SK-N-SH (cell line): ENCODE measurements around the gene ANKRD31.

Experiments
- CTCF ChIP-seq: fragments of 200-600 bp; sonication (generic); IDR thresholded peaks from 2 replicates; pipeline ENCODE4 v1.6.1; 2017; ENCODE audit warnings: antibody characterized with exemption, mild to moderate bottlenecking, moderate library complexity
- EZH2phosphoT487 ChIP-seq: fragments of 200-600 bp; sonication (generic); IDR thresholded peaks from 2 replicates; pipeline ENCODE4 v1.6.1; 2017; ENCODE audit warnings: low read depth, mixed run types, mild to moderate bottlenecking, antibody characterized with exemption, moderate library complexity, borderline replicate concordance
- JUND ChIP-seq: IDR thresholded peaks from 2 replicates; pipeline ENCODE4 v1.4.0; 2012
- MXI1 ChIP-seq: IDR thresholded peaks from 2 replicates; pipeline ENCODE4 v1.6.1; 2012; ENCODE audit warnings: mild to moderate bottlenecking, low read depth, low read length, improper control_type of control experiment
- RXRA ChIP-seq: IDR thresholded peaks from 2 replicates; pipeline ENCODE4 v1.4.0; 2012; ENCODE audit warnings: low read depth, mild to moderate bottlenecking, borderline replicate concordance
- TAF1 ChIP-seq: IDR thresholded peaks from 2 replicates; pipeline ENCODE4 v1.6.1; 2012; ENCODE audit warnings: low read depth, mild to moderate bottlenecking, low read length, moderate library complexity, borderline replicate concordance
- TCF12 ChIP-seq: IDR thresholded peaks from 2 replicates; pipeline ENCODE4 v1.4.0; 2012
- USF2 ChIP-seq: fragments of 150-350 bp; IDR thresholded peaks from 2 replicates; pipeline ENCODE4 v1.6.1; 2017; ENCODE audit warnings: antibody characterized with exemption, low read length, low read depth, borderline replicate concordance
- ZBTB33 ChIP-seq: IDR thresholded peaks from 2 replicates; pipeline ENCODE4 v1.4.0; 2012; ENCODE audit warnings: low read depth, borderline replicate concordance

GRCh38 chr5:75091597-75091996 is 145.1 kb downstream of the ANKRD31 start:
- TF ChIP-seq RXRA, result no peak
- TF ChIP-seq JUND, result no peak
- TF ChIP-seq ZBTB33, result no peak
- no peak for TF ChIP-seq USF2
- TF ChIP-seq TCF12, result no peak
- TF ChIP-seq CTCF, result no peak
- TF ChIP-seq EZH2phosphoT487, result no peak
- TF ChIP-seq TAF1, result no peak
- TF ChIP-seq MXI1, result no peak
